ENCODE data around the gene CUX1.
"Not testable (repeated sequence)": the region's sequence is repeated elsewhere in the genome, so short reads cannot be mapped to it uniquely, and the experiment has no call there.

CUX1 gene

DNA sequence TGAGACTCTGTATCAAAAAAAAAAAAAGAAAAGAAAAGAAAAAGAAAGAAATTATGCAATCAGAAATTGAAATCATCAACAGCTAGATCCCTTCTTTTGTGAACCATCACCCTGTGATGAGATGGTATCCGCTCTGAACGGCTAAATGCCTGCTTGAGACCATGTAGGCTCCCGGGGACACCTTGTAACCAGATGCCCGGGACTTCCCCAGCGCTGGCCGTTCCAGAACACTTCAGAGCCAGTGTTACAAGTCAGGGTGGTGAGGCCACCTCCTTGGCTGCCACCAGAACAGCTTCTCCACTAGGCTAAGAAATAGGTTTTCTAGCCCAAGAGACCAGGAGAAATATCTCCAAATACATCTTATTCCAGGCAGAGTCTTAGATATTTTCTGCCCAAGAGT lies 349.8 kb downstream of the CUX1 start:
- peaks cover 0 to 3% of the 10 kb centered on the region in 2 donors for H3K4me1 Mint-ChIP-seq (ENCODE audit: low read depth in 2 of 2)
- ATAC-seq (replicated peaks) (no peak), DNase-seq (no peak)
- no peaks in the 10 kb centered on the region for H3K27me3 Mint-ChIP-seq
- peak overlapping the region in 1 of 2 donors; percentile 50 for H3K27ac Mint-ChIP-seq
- no peak overlapping the region for H3K4me3 Mint-ChIP-seq
- H3K9me3 Mint-ChIP-seq, result no peaks in the 10 kb centered on the region
- H3K36me3 Mint-ChIP-seq (ENCODE audit: insufficient read depth), result peaks cover 15% of the 10 kb centered on the region

DNA sequence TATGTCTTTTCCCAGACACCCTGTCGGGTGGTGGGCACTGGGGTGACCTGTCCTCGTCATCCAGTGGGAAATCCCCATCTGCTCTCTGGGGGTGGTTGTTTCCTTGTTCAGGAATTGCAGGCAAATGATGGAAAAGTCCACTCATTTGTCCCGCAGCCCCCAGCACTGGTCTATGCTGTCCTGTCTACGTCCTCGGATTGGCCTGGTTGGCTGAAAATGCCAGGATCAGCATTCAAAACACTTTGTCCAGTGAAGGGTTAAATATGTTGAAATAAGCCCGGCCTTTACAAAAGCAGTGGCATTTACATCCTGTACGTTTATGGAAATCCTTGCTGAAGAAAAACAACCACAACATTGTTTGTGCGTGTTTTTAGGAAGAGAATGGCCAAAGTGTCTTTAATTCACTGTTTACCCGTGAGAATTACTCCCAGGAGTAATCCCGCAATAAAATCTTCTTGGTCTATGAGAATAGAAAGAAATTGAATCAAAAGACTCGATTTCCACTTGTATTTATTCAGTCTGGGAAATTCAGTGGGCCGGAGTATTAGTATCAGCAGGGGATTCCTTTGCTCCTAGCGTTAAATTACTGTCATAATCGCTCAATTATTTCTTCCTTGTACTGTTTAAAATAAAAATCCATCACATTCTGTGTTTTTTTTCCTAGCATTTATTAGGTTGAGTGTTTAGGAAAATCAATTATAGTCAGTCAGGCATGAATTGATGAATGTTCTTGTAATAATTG lies 352.4 kb downstream of the CUX1 start:
- ATAC-seq (replicated peaks) (no peak), DNase-seq (no peak)
- H3K9me3 Mint-ChIP-seq, result no peaks in the 10 kb centered on the region
- no peak overlapping the region for H3K27ac Mint-ChIP-seq
- H3K4me3 Mint-ChIP-seq, result no peak overlapping the region
- no peaks in the 10 kb centered on the region for H3K4me1 Mint-ChIP-seq (ENCODE audit: low read depth in 2 of 2)
- H3K27me3 Mint-ChIP-seq, result no peaks in the 10 kb centered on the region
- peaks cover 13% of the 10 kb centered on the region for H3K36me3 Mint-ChIP-seq (ENCODE audit: insufficient read depth)

DNA sequence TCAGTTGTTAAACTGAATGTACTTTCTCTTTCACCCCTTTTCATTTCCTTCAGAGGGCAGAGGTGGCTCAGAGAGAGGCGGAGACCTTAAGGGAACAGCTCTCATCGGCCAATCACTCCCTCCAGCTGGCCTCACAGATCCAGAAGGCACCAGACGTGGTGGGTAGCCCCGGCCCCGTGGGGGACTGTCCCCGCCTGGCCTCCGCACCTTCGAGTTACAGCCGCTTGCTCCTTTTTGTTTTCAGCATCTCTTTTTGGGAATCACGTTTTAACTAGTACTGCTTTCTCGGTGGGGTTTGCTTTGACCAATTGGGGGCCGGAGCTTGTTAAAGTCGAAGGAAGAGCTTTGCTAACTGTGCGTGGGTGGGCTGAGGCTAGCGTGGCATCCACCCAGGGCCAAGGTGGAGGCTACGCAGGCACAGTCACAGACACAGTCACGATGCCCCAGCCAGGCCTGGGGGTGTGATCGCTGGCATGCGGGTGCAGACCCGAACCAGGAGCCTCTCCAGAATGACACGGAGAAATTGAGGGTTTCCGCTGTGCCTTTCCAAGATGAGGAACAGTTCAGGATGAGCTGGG lies 353.1 kb downstream of the CUX1 start:
- ATAC-seq (replicated peaks), result no peak
- no peak overlapping the region for H3K27ac Mint-ChIP-seq
- H3K4me3 Mint-ChIP-seq, result no peak overlapping the region
- no peaks in the 10 kb centered on the region for H3K27me3 Mint-ChIP-seq
- H3K4me1 Mint-ChIP-seq (ENCODE audit: low read depth in 2 of 2), result no peaks in the 10 kb centered on the region
- DNase-seq, result no peak
- H3K9me3 Mint-ChIP-seq, result no peaks in the 10 kb centered on the region
- peaks cover 13% of the 10 kb centered on the region for H3K36me3 Mint-ChIP-seq (ENCODE audit: insufficient read depth)

DNA sequence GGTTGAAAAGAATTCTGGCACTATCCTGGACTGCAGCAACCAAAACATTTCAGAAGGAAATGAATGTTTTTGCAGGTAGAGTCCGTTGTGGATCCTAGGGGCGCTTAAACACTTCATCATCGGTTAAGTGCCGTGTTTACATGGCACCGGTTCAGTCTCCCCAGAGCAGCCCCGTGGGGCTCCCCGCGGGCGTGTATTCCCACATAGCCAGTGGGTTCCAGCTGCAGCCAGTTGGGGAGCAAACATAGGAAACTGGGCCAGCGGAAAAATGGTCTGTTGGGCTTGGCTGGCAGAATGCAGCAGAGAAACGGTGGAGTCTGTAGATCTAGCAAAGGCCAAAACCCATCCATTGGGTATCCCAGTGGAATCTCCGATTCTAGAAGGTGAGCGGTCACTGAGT lies 356.2 kb downstream of the CUX1 start:
- peaks cover 21% of the 10 kb centered on the region for H3K36me3 Mint-ChIP-seq (ENCODE audit: insufficient read depth)
- H3K9me3 Mint-ChIP-seq, result no peaks in the 10 kb centered on the region
- no peak overlapping the region for H3K27ac Mint-ChIP-seq
- no peak for DNase-seq
- ATAC-seq (replicated peaks), result no peak
- no peak overlapping the region for H3K4me3 Mint-ChIP-seq
- no peaks in the 10 kb centered on the region for H3K4me1 Mint-ChIP-seq (ENCODE audit: low read depth in 2 of 2)
- no peaks in the 10 kb centered on the region for H3K27me3 Mint-ChIP-seq

DNA sequence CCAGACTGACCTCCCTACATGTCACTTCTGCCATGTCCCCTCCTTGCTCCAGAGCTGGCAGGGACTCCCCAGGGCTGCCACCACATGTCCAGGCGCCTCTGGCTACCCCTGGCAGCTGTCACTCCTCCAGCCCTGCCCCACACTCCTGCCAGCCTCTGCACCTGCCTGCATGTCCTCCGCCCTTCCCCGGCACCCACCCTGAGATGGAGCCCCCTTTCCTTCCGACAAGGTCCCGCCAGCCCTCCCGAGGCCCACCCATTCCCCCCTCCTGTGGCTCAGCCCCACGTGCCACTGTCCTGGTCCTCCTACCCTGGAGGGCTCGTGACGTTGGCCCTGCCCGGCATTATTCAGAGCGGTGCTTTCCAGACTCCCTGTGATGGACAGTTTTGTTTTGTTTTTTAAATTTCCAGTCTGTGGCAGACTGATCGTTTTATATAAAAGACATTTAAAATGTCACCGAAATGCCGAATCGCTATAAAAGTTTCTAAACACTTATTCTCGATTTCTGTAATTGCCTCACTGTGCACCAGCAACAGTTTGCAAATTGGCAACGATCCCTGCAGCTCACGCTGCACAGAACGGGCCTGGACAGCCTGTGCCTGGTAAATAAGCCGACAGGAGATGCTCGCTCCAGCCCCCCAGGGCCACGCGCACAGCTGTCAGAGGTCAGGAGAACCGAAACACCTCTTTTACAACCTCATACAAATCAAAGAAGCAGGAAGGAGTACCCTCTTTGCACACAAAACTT lies 358.2 kb downstream of the CUX1 start:
- no peaks in the 10 kb centered on the region for H3K4me1 Mint-ChIP-seq (ENCODE audit: low read depth in 2 of 2)

DNA sequence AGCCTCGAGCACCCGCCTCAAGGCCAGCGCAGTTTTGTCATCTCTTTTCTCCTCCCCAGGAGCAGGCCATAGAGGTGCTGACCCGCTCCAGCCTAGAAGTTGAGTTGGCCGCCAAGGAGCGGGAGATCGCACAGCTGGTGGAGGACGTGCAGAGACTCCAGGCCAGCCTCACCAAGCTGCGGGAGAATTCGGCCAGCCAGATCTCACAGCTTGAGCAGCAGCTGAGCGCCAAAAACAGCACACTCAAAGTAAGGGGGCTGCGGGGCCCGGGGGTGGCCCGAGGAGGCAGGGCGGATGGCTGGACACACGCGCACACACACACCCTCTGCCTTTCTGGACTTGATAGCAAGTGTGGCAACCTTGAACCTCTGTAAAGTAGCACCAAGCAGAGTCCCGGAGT lies 361.0 kb downstream of the CUX1 start:
- Mint-ChIP-seq H3K4me1 (ENCODE audit: low read depth in 2 of 2) (no peaks in the 10 kb centered on the region), H3K27ac (no peak overlapping the region), H3K27me3 (no peaks in the 10 kb centered on the region), H3K4me3 (no peak overlapping the region), H3K9me3 (no peaks in the 10 kb centered on the region), H3K36me3 (ENCODE audit: insufficient read depth) (peaks cover 23% of the 10 kb centered on the region)
- DNase-seq (no peak), ATAC-seq (replicated peaks) (no peak)

More for the DNA sequence above, 358.2 kb downstream of the CUX1 start:
- no peaks in the 10 kb centered on the region for H3K9me3 Mint-ChIP-seq
- DNase-seq (no peak), ATAC-seq (replicated peaks) (no peak)
- H3K36me3 Mint-ChIP-seq (ENCODE audit: insufficient read depth), result peaks cover 19% of the 10 kb centered on the region
- H3K27me3 Mint-ChIP-seq, result no peaks in the 10 kb centered on the region
- H3K27ac Mint-ChIP-seq, result peak overlapping the region; percentile 10 to 18
- H3K4me3 Mint-ChIP-seq, result no peak overlapping the region

DNA sequence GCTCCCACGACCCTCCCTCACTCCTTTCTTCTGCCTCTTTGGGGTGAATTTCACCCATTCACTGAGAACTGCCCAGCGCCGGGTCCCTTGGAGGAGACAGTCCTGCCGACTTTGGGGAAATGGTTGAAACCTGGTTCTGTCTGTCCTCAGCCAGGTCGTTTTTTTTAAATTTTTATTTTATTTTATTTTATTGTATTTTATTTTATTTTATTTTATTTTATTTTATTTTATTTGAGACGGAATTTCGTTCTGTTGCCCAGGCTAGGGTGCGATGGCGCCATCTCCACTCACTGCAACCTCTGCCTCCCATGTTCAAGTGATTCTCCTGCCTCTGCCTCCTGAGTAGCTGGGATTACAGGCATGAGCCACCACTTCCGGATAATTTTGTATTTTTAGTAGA lies 363.3 kb downstream of the CUX1 start:
- ATAC-seq (replicated peaks), result no peak
- Mint-ChIP-seq H3K4me1 (ENCODE audit: low read depth in 2 of 2) (no peaks in the 10 kb centered on the region), H3K9me3 (no peaks in the 10 kb centered on the region), H3K27ac (no peak overlapping the region), H3K27me3 (no peaks in the 10 kb centered on the region), H3K4me3 (no peak overlapping the region), H3K36me3 (ENCODE audit: insufficient read depth) (peaks cover 32% of the 10 kb centered on the region)
- DNase-seq, result no peak

DNA sequence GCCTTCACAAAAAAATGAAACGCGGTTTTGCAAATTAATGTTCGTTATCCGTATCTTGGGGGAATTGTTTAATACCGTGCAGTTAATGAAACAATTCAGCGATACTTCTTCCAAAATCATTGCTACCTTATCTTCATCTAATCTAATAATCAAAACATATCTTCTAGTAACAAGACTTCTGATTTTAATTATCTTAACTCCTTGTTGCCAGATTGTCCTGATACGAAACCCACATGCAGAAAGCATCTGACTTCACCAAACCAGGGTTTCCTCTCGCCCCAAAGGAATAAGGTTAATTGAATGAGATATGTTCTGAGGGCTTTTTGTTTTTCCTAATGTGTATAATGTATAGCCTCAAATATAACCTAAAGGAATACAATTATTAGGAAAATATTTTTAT lies 364.1 kb downstream of the CUX1 start:
- no peak for ATAC-seq (replicated peaks)
- H3K36me3 Mint-ChIP-seq (ENCODE audit: insufficient read depth), result peaks cover 30% of the 10 kb centered on the region
- no peaks in the 10 kb centered on the region for H3K4me1 Mint-ChIP-seq (ENCODE audit: low read depth in 2 of 2)
- H3K4me3 Mint-ChIP-seq, result no peak overlapping the region
- no peaks in the 10 kb centered on the region for H3K27me3 Mint-ChIP-seq
- no peak for DNase-seq
- no peaks in the 10 kb centered on the region for H3K9me3 Mint-ChIP-seq
- no peak overlapping the region for H3K27ac Mint-ChIP-seq

DNA sequence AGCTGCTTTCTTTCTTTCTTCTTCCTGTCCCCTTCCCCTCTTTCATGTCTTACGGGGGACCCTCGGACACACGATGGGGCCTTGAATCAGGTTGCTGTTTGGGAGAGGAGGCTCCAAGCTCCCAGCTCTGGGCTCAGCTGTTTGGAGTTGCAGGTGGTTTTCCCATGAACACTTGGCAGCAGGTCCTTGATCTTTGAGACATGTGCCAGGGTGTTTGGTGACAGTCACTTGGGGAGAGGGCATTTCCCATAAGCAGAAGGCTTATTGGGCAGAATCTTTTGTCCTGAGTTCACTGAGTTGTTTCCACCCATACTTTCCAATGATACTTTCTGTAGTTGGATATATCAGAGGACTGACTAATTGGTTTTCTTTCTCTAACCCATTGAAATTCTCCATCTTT lies 364.6 kb downstream of the CUX1 start:
- DNase-seq, result no peak
- no peak for ATAC-seq (replicated peaks)
- H3K4me3 Mint-ChIP-seq, result no peak overlapping the region
- no peaks in the 10 kb centered on the region for H3K27me3 Mint-ChIP-seq
- H3K36me3 Mint-ChIP-seq (ENCODE audit: insufficient read depth), result peaks cover 30% of the 10 kb centered on the region
- no peaks in the 10 kb centered on the region for H3K9me3 Mint-ChIP-seq
- no peaks in the 10 kb centered on the region for H3K4me1 Mint-ChIP-seq (ENCODE audit: low read depth in 2 of 2)
- no peak overlapping the region for H3K27ac Mint-ChIP-seq

DNA sequence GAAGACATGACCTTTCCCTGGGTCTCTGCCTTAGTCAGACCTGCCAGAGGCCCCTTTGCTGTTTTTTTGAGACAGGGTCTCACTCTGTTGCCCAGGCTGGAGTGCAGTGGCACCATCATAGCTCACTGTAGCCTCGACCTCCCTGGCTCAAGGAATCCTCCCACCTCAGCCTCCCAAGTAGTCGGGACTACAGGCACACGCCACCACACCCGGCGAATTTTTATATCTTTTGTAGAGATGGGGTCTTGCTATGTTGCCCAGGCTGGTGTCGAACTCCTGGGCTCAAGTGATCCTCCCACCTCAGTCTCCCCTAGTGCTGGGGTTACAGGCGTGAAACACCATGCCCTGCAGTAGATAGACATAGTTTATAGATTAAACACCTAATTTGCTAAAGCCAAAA lies 366.4 kb downstream of the CUX1 start:
- H3K4me1 Mint-ChIP-seq (ENCODE audit: low read depth in 2 of 2); ATAC-seq (replicated peaks); DNase-seq; H3K9me3 Mint-ChIP-seq; H3K4me3 Mint-ChIP-seq; H3K27ac Mint-ChIP-seq; H3K27me3 Mint-ChIP-seq: not testable (repeated sequence)
- H3K36me3 Mint-ChIP-seq (ENCODE audit: insufficient read depth), result peaks cover 32% of the 10 kb centered on the region

DNA sequence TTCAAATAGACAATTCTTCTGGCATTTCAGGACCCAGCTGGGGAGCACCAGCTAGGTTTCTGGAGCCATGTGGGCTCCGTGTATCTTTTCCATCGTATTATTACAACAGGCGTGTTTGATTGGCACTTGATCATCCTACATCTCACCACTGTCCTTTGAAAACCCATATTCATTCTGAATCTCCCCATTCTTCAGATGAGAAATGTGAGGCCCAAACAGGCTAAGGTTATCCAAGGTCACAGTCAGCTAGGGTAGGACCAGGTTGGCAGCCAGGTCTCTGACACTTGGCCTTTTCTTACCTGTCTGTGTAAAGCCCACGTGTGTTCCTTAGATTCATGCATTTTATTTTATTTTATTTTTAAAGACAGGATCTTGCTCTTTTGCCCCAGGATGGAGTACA lies 366.9 kb downstream of the CUX1 start:
- Mint-ChIP-seq H3K36me3 (ENCODE audit: insufficient read depth) (peaks cover 33% of the 10 kb centered on the region), H3K9me3 (no peaks in the 10 kb centered on the region), H3K4me3 (no peak overlapping the region), H3K27ac (no peak overlapping the region), H3K4me1 (ENCODE audit: low read depth in 2 of 2) (no peaks in the 10 kb centered on the region), H3K27me3 (no peaks in the 10 kb centered on the region)
- no peak for DNase-seq
- no peak for ATAC-seq (replicated peaks)

DNA sequence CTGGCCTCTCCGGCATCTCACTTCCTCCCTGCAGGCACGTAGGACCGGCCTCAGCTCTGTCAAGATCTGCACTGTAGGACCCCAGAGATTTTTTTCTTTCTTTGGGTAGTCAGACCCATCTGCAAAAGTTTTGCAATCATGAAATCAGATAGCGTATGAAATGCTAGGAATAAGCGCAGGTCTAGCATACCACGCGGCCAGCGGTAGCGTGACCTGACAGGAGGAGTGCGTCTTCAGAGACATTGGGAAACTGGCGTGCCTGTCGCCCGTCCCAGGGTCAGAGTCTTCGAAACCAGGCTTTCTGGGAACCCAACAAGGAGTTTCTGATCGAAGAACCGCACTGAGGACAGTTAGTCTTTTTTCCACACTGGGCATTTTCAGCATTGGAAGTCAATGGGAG lies 368.4 kb downstream of the CUX1 start:
- no peak overlapping the region for H3K4me3 Mint-ChIP-seq
- no peak for DNase-seq
- H3K27ac Mint-ChIP-seq, result no peak overlapping the region
- H3K36me3 Mint-ChIP-seq (ENCODE audit: insufficient read depth), result peaks cover 35% of the 10 kb centered on the region
- H3K4me1 Mint-ChIP-seq (ENCODE audit: low read depth in 2 of 2), result no peaks in the 10 kb centered on the region
- no peaks in the 10 kb centered on the region for H3K27me3 Mint-ChIP-seq
- no peak for ATAC-seq (replicated peaks)
- H3K9me3 Mint-ChIP-seq, result no peaks in the 10 kb centered on the region

DNA sequence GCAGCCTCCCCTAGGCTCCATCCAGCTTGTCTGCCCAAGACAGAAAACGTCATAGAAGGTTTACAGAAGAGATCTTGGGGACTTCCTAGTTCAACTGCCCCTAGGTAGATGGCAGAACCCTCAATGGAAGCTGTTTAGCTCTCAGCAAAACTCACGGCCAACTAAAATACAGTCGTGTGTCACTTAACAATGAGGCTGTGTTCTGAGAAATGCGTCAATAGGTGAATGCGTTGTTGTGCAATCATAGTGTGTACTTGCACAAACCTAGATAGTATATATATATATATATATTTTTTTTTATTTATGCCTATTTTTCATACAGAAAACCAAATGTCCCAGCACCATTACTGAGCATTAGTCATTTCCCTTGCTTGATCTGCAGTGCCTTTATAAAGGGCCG lies 368.9 kb downstream of the CUX1 start:
- H3K4me1 Mint-ChIP-seq (ENCODE audit: low read depth in 2 of 2), result no peaks in the 10 kb centered on the region
- H3K36me3 Mint-ChIP-seq (ENCODE audit: insufficient read depth), result peaks cover 32% of the 10 kb centered on the region
- no peaks in the 10 kb centered on the region for H3K9me3 Mint-ChIP-seq
- H3K27me3 Mint-ChIP-seq, result no peaks in the 10 kb centered on the region
- ATAC-seq (replicated peaks) (no peak), DNase-seq (no peak)
- H3K4me3 Mint-ChIP-seq, result no peak overlapping the region
- no peak overlapping the region for H3K27ac Mint-ChIP-seq

DNA sequence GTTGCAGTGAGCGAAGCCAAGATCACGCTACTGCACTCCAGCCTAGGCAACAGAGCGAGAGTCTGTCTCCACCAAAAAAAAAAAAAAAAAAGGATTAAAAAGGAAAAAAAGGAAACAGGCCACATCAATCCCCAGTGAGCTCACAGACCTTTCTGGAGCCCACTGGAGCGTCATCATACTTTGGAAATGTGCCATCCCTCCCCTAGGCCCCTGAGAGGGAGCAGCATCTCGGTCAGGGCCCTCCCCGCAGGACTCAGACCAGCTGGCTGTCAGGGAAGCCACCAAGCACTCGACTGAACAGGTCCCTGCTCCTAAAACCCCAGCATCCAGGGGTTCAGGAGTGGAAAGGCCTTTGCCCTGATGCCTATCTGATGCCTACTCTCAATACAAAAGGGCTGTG lies 371.3 kb downstream of the CUX1 start:
- DNase-seq, result no peak

More for the DNA sequence above, 371.3 kb downstream of the CUX1 start:
- Mint-ChIP-seq H3K36me3 (ENCODE audit: insufficient read depth) (peaks cover 29% of the 10 kb centered on the region), H3K27ac (no peak overlapping the region), H3K9me3 (no peaks in the 10 kb centered on the region), H3K4me3 (no peak overlapping the region), H3K4me1 (ENCODE audit: low read depth in 2 of 2) (no peaks in the 10 kb centered on the region), H3K27me3 (no peaks in the 10 kb centered on the region)
- no peak for ATAC-seq (replicated peaks)

All from effector memory CD8-positive, alpha-beta T cell (primary cell).